ENCODE results near the gene NBPF3.
"Not testable (repeated sequence)": the region's sequence is repeated elsewhere in the genome, so short reads cannot be mapped to it uniquely, and the experiment has no call there.

NBPF3 gene

GRCh38 chr1:21518774-21519455 is 79.0 kb downstream of the NBPF3 start:
- no peak for DNase-seq (ENCODE audit: low read depth in 2 of 2)

- not testable (repeated sequence) for DNase-seq (ENCODE audit: low read depth in 2 of 2)
These were observed 79.6 kb downstream of the NBPF3 start for GRCh38 chr1:21519486-21520070.

GRCh38 chr1:21520899-21521716 is 81.2 kb downstream of the NBPF3 start:
- no peak for DNase-seq (ENCODE audit: low read depth in 2 of 2)

- no peak for DNase-seq (ENCODE audit: low read depth in 2 of 2)
These were observed 81.8 kb downstream of the NBPF3 start for GRCh38 chr1:21521717-21522060.

GRCh38 chr1:21522525-21523038 is 82.6 kb downstream of the NBPF3 start:
- DNase-seq (ENCODE audit: low read depth in 2 of 2) = no peak

GRCh38 chr1:21523297-21523813 is 83.4 kb downstream of the NBPF3 start:
- DNase-seq (ENCODE audit: low read depth in 2 of 2) = no peak

- no peak for DNase-seq (ENCODE audit: low read depth in 2 of 2)
These were observed 84.3 kb downstream of the NBPF3 start for GRCh38 chr1:21524220-21524619.

- no peak for DNase-seq (ENCODE audit: low read depth in 2 of 2)
These were observed 84.9 kb downstream of the NBPF3 start for GRCh38 chr1:21524686-21525339.

- no peak for DNase-seq (ENCODE audit: low read depth in 2 of 2)
These were observed 85.4 kb downstream of the NBPF3 start for GRCh38 chr1:21525340-21525717.

GRCh38 chr1:21526441-21526840 is 86.5 kb downstream of the NBPF3 start:
- DNase-seq (ENCODE audit: low read depth in 2 of 2) = no peak

- no peak for DNase-seq (ENCODE audit: low read depth in 2 of 2)
These were observed 90.6 kb downstream of the NBPF3 start for GRCh38 chr1:21530368-21531016.

- DNase-seq (ENCODE audit: low read depth in 2 of 2) = no peak
These were observed 91.3 kb downstream of the NBPF3 start for GRCh38 chr1:21531241-21531640.

GRCh38 chr1:21532496-21532895 is 92.6 kb downstream of the NBPF3 start:
- no peak for DNase-seq (ENCODE audit: low read depth in 2 of 2)

GRCh38 chr1:21532992-21533534 is 93.1 kb downstream of the NBPF3 start:
- DNase-seq (ENCODE audit: low read depth in 2 of 2) = no peak

GRCh38 chr1:21534146-21534545 is 94.2 kb downstream of the NBPF3 start:
- no peak for DNase-seq (ENCODE audit: low read depth in 2 of 2)
